ENCODE data around the gene RNU6-1.

RNU6-1 gene

GRCh38 chr15:67861983-67862382 lies 22.1 kb upstream of the RNU6-1 start:
- Histone ChIP-seq H3K9ac (ENCODE audit: low read length in 5 of 5) (no peak overlapping the region), H3K4me1 (ENCODE audit: control insufficient read depth in 5 of 5, insufficient read depth in 5 of 5, low read length in 5 of 5) (peaks cover 0 to 14% (median 9%) of the 10 kb centered on the region in 5 donors), H3K4me3 (ENCODE audit: low read depth in 1 of 5, low read length in 5 of 5) (no peak overlapping the region), H3K27ac (ENCODE audit: low read depth, low read length) (no peak overlapping the region), H3K27me3 (ENCODE audit: control insufficient read depth in 5 of 5, insufficient read depth in 4 of 5, low read length in 5 of 5) (peaks cover 0 to 2% (median 0%) of the 10 kb centered on the region in 5 donors), H3K36me3 (ENCODE audit: control insufficient read depth in 5 of 5, insufficient read depth in 5 of 5, low read length in 5 of 5) (no peaks in the 10 kb centered on the region), H3K9me3 (ENCODE audit: control insufficient read depth in 5 of 5, low read length in 5 of 5) (no peaks in the 10 kb centered on the region)

DNA sequence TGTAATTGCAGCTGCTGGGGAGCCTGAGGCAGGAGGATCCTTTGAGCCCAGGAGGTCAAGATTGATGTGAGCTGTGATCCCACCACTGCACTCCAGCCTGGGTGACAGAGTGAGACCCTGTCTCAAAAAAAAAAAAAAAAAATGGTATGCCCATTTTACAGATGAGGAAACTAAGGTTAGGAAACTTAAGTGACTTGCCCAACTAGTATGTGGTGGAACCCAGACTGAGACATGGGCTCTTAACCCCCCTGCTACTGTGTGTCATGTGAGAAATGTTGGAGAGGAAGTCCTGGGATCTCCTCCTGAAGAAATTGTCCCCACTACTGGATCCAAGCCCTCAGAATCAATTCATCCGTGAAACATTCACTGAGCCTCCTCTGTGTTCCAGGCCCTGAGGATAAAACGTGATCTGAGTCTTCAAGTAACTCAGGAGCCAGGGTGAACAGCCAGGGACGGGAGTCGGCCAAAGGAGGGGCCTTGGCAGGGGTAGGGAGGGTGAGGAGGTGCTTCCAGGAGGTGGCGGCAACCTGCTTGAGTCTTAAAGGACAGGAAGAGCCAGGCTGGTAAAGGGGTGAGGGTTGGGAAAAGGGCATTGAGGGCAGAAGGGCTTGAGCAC lies 19.6 kb upstream of the RNU6-1 start:
- Histone ChIP-seq H3K4me3 (ENCODE audit: low read depth in 1 of 5, low read length in 5 of 5) (no peak overlapping the region), H3K4me1 (ENCODE audit: control insufficient read depth in 5 of 5, insufficient read depth in 5 of 5, low read length in 5 of 5) (peaks cover 0 to 14% (median 9%) of the 10 kb centered on the region in 5 donors), H3K9me3 (ENCODE audit: control insufficient read depth in 5 of 5, low read length in 5 of 5) (no peaks in the 10 kb centered on the region), H3K36me3 (ENCODE audit: control insufficient read depth in 5 of 5, insufficient read depth in 5 of 5, low read length in 5 of 5) (no peaks in the 10 kb centered on the region), H3K27ac (ENCODE audit: low read depth, low read length) (no peak overlapping the region), H3K27me3 (ENCODE audit: control insufficient read depth in 5 of 5, insufficient read depth in 4 of 5, low read length in 5 of 5) (peaks cover 0 to 2% (median 0%) of the 10 kb centered on the region in 5 donors), H3K9ac (ENCODE audit: low read length in 5 of 5) (no peak overlapping the region)

DNA sequence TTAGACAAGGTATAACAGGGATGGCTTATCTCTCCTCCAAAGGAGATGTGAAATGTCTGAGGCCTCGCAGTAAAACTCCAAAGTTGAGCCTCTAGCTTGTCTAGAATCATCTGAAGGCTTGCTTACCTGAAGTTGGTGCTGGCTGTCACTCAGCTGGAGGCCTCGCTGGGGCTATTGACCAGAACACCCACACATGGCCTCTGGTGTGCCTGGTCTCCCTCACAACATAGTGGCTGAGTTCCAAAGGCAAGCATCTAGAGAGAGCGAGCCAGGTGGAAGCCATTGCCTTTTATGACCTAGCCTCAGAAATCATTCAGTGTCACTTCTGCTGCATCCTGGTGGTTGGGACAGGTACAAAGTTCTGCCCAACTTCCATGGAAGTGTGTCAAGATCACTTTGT lies 17.4 kb upstream of the RNU6-1 start:
- no peaks in the 10 kb centered on the region for H3K36me3 ChIP-seq (ENCODE audit: control insufficient read depth in 5 of 5, insufficient read depth in 5 of 5, low read length in 5 of 5)
- no peaks in the 10 kb centered on the region for H3K9me3 ChIP-seq (ENCODE audit: control insufficient read depth in 5 of 5, low read length in 5 of 5)
- peaks cover 0 to 2% (median 0%) of the 10 kb centered on the region in 5 donors for H3K27me3 ChIP-seq (ENCODE audit: control insufficient read depth in 5 of 5, insufficient read depth in 4 of 5, low read length in 5 of 5)
- H3K4me3 ChIP-seq (ENCODE audit: low read depth in 1 of 5, low read length in 5 of 5): no peak overlapping the region
- no peak overlapping the region for H3K27ac ChIP-seq (ENCODE audit: low read depth, low read length)
- H3K9ac ChIP-seq (ENCODE audit: low read length in 5 of 5): no peak overlapping the region
- H3K4me1 ChIP-seq (ENCODE audit: control insufficient read depth in 5 of 5, insufficient read depth in 5 of 5, low read length in 5 of 5): no peaks in the 10 kb centered on the region

- no peaks in the 10 kb centered on the region for H3K9me3 ChIP-seq (ENCODE audit: control insufficient read depth in 5 of 5, low read length in 5 of 5)
- no peak overlapping the region for H3K27ac ChIP-seq (ENCODE audit: low read depth, low read length)
- no peaks in the 10 kb centered on the region for H3K4me1 ChIP-seq (ENCODE audit: control insufficient read depth in 5 of 5, insufficient read depth in 5 of 5, low read length in 5 of 5)
Measured at GRCh38 chr15:67855842-67856241, 16.0 kb upstream of the RNU6-1 start.

DNA sequence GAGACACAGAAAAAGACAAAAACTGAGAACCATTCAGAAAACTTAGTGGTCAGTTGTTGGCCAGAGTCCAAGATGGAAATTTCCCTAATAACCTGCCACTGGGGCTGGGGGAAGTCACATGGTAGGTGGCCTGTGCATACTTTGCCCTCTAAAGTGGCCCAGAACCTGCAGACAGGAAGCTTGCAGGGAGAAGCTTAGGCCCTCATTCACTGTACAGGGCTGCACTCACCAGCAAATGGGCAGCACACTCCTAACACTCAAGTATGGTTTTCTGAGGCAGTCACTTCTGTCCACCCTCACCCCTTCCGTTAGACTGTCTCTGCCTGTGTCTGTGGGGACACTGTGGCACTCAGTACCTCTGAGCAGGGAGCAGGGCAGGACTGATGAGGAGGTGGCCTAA lies 14.5 kb upstream of the RNU6-1 start:
- no peaks in the 10 kb centered on the region for H3K36me3 ChIP-seq (ENCODE audit: control insufficient read depth in 5 of 5, insufficient read depth in 5 of 5, low read length in 5 of 5)
- no peaks in the 10 kb centered on the region for H3K9me3 ChIP-seq (ENCODE audit: control insufficient read depth in 5 of 5, low read length in 5 of 5)
- H3K9ac ChIP-seq (ENCODE audit: low read length in 5 of 5): no peak overlapping the region
- H3K27ac ChIP-seq (ENCODE audit: low read depth, low read length): no peak overlapping the region
- no peak overlapping the region for H3K4me3 ChIP-seq (ENCODE audit: low read depth in 1 of 5, low read length in 5 of 5)
- no peaks in the 10 kb centered on the region for H3K27me3 ChIP-seq (ENCODE audit: control insufficient read depth in 5 of 5, insufficient read depth in 4 of 5, low read length in 5 of 5)
- H3K4me1 ChIP-seq (ENCODE audit: control insufficient read depth in 5 of 5, insufficient read depth in 5 of 5, low read length in 5 of 5): no peaks in the 10 kb centered on the region

More at GRCh38 chr15:67855842-67856241, 16.0 kb upstream of the RNU6-1 start:
- Histone ChIP-seq H3K4me3 (ENCODE audit: low read depth in 1 of 5, low read length in 5 of 5) (no peak overlapping the region), H3K9ac (ENCODE audit: low read length in 5 of 5) (no peak overlapping the region), H3K36me3 (ENCODE audit: control insufficient read depth in 5 of 5, insufficient read depth in 5 of 5, low read length in 5 of 5) (no peaks in the 10 kb centered on the region), H3K27me3 (ENCODE audit: control insufficient read depth in 5 of 5, insufficient read depth in 4 of 5, low read length in 5 of 5) (peaks cover 0 to 2% (median 0%) of the 10 kb centered on the region in 5 donors)

DNA sequence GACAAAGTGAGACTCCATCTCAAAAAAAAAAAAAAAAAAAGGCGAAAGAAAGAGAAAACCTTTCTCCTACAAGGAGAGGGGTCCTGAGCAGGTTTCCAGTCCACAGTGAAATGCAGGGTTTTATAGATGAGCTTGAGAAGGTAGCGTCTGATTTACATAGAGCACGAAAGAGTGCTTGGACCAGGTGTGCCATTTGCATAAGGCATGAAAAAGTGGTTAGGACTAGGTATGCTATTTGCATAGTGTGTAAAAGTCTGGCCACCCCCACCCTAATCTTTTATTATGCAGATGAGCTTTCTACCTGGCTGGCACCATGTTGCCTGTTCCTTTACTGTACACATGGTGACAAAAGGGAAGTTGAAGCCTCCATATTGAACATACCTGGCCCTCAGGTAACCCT lies 13.6 kb upstream of the RNU6-1 start:
- no peaks in the 10 kb centered on the region for H3K27me3 ChIP-seq (ENCODE audit: control insufficient read depth in 5 of 5, insufficient read depth in 4 of 5, low read length in 5 of 5)
- H3K4me1 ChIP-seq (ENCODE audit: control insufficient read depth in 5 of 5, insufficient read depth in 5 of 5, low read length in 5 of 5): no peaks in the 10 kb centered on the region
- H3K27ac ChIP-seq (ENCODE audit: low read depth, low read length): no peak overlapping the region
- no peaks in the 10 kb centered on the region for H3K36me3 ChIP-seq (ENCODE audit: control insufficient read depth in 5 of 5, insufficient read depth in 5 of 5, low read length in 5 of 5)
- no peaks in the 10 kb centered on the region for H3K9me3 ChIP-seq (ENCODE audit: control insufficient read depth in 5 of 5, low read length in 5 of 5)
- H3K9ac ChIP-seq (ENCODE audit: low read length in 5 of 5): no peak overlapping the region
- H3K4me3 ChIP-seq (ENCODE audit: low read depth in 1 of 5, low read length in 5 of 5): no peak overlapping the region

DNA sequence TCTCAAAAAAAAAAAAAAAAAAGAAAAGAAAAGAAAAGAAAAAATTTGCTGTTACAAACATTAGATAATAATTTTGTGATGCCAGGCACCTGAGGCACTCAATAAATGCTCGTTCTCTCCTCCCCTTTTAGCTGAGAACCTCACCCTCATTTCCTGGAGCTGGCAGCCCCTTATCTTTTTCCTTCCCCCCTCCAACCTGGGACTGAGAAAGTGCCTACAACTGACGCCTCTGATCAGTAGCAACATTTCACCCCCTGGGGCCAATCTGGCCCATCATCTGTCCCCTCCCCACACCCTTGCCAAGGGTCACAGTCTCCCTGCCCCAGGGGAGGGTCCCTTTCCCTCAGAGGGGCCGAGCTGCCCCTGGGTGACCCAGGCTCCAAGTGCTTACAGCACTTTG lies 12.6 kb upstream of the RNU6-1 start:
- H3K27ac ChIP-seq (ENCODE audit: low read depth, low read length): no peak overlapping the region
- no peaks in the 10 kb centered on the region for H3K36me3 ChIP-seq (ENCODE audit: control insufficient read depth in 5 of 5, insufficient read depth in 5 of 5, low read length in 5 of 5)
- no peak overlapping the region for H3K9ac ChIP-seq (ENCODE audit: low read length in 5 of 5)
- H3K4me3 ChIP-seq (ENCODE audit: low read depth in 1 of 5, low read length in 5 of 5): no peak overlapping the region
- no peaks in the 10 kb centered on the region for H3K27me3 ChIP-seq (ENCODE audit: control insufficient read depth in 5 of 5, insufficient read depth in 4 of 5, low read length in 5 of 5)
- H3K4me1 ChIP-seq (ENCODE audit: control insufficient read depth in 5 of 5, insufficient read depth in 5 of 5, low read length in 5 of 5): no peaks in the 10 kb centered on the region
- no peaks in the 10 kb centered on the region for H3K9me3 ChIP-seq (ENCODE audit: control insufficient read depth in 5 of 5, low read length in 5 of 5)

DNA sequence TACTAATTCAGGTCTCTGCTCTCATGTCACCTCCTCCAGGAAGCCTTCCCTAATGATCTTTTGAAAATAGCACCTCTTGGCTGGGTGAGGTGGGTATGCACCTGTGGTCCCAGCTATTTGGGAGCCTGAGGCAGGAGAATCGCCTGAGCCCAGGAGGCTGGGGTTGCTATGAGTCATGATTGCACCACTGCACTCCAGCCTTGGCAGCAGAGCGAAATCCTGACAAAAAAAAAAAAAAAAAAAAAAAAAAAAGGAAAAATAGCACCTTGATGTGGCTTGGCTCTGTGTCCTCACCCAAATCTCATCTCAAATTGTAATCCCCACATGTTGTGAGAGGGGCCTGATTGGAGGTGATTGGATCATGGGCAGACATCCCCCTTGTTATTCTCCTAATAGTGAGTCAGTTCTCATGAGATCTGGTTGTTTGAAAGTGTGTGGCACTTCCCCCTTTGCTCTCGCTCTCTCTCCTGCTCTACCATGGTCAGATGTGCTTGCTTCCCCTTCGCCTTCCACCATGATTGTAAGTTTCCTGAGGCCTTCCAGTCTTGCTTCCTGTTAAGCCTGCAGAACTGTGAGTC lies 11.2 kb upstream of the RNU6-1 start:
- Histone ChIP-seq H3K9me3 (ENCODE audit: control insufficient read depth in 5 of 5, low read length in 5 of 5) (no peaks in the 10 kb centered on the region), H3K36me3 (ENCODE audit: control insufficient read depth in 5 of 5, insufficient read depth in 5 of 5, low read length in 5 of 5) (no peaks in the 10 kb centered on the region), H3K27me3 (ENCODE audit: control insufficient read depth in 5 of 5, insufficient read depth in 4 of 5, low read length in 5 of 5) (no peaks in the 10 kb centered on the region), H3K9ac (ENCODE audit: low read length in 5 of 5) (no peak overlapping the region), H3K4me3 (ENCODE audit: low read depth in 1 of 5, low read length in 5 of 5) (no peak overlapping the region), H3K27ac (ENCODE audit: low read depth, low read length) (no peak overlapping the region), H3K4me1 (ENCODE audit: control insufficient read depth in 5 of 5, insufficient read depth in 5 of 5, low read length in 5 of 5) (no peaks in the 10 kb centered on the region)

- H3K9ac ChIP-seq (ENCODE audit: low read length in 5 of 5): no peak overlapping the region
- no peak overlapping the region for H3K27ac ChIP-seq (ENCODE audit: low read depth, low read length)
- H3K9me3 ChIP-seq (ENCODE audit: control insufficient read depth in 5 of 5, low read length in 5 of 5): no peaks in the 10 kb centered on the region
- H3K4me1 ChIP-seq (ENCODE audit: control insufficient read depth in 5 of 5, insufficient read depth in 5 of 5, low read length in 5 of 5): no peaks in the 10 kb centered on the region
- no peaks in the 10 kb centered on the region for H3K36me3 ChIP-seq (ENCODE audit: control insufficient read depth in 5 of 5, insufficient read depth in 5 of 5, low read length in 5 of 5)
- H3K4me3 ChIP-seq (ENCODE audit: low read depth in 1 of 5, low read length in 5 of 5): no peak overlapping the region
- H3K27me3 ChIP-seq (ENCODE audit: control insufficient read depth in 5 of 5, insufficient read depth in 4 of 5, low read length in 5 of 5): no peaks in the 10 kb centered on the region
Measured at GRCh38 chr15:67850336-67850735, 10.5 kb upstream of the RNU6-1 start.

DNA sequence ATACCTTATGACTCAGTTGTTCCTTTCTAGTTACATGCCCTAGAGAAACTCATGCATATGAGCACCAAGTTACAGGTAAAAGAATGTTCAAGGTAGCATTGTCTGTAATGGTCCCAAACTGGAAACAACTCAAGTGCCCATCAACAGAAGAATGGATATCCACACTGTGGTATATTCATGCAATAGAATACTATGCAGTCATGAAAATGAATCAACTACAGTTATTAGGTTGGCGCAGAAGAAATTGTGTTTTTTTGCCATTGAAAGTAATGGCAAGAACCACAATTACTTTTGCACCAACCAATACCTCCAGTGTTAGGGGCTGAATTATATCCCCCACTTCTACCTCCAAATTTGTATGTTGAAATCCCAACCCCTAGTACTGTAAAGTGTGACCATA lies 9.7 kb upstream of the RNU6-1 start:
- Histone ChIP-seq H3K4me3 (ENCODE audit: low read depth in 1 of 5, low read length in 5 of 5) (no peak overlapping the region), H3K4me1 (ENCODE audit: control insufficient read depth in 5 of 5, insufficient read depth in 5 of 5, low read length in 5 of 5) (no peaks in the 10 kb centered on the region), H3K27ac (ENCODE audit: low read depth, low read length) (no peak overlapping the region), H3K9ac (ENCODE audit: low read length in 5 of 5) (no peak overlapping the region), H3K9me3 (ENCODE audit: control insufficient read depth in 5 of 5, low read length in 5 of 5) (no peaks in the 10 kb centered on the region), H3K36me3 (ENCODE audit: control insufficient read depth in 5 of 5, insufficient read depth in 5 of 5, low read length in 5 of 5) (no peaks in the 10 kb centered on the region), H3K27me3 (ENCODE audit: control insufficient read depth in 5 of 5, insufficient read depth in 4 of 5, low read length in 5 of 5) (no peaks in the 10 kb centered on the region)
